ENCODE measurements around the gene WDFY4.

DNA sequence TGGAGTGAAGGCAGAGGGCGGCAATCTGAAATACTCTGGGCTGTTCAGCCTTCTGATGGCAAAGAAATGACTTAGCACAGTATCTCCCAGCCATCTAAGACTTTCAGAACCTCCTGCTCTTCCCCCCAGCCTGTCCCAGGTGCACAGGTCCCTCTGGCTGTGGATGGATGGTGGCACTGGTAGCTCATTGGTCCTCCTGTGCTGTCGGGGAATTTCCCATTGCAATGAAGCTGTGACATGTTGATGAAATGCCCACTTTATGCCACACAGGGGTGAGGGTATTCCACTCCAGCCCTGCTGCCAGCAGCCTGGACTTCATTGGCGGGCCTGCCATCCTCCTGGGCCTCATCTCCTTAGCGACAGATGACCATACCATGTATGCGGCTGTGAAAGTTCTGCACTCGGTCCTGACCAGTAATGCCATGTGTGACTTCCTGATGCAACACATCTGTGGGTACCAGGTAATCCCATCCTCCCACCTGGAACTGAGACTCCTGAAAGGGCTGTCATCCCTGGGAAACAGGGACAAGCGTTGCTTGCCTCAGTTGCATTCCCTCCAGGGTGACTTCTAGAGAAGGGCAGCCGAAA lies 105.9 kb downstream of the WDFY4 start:
- TF ChIP-seq ELF4 (CRISPR knock-in tag; IDR thresholded peaks at IDR 0.05): no peak
- TF ChIP-seq, protein P1, sequence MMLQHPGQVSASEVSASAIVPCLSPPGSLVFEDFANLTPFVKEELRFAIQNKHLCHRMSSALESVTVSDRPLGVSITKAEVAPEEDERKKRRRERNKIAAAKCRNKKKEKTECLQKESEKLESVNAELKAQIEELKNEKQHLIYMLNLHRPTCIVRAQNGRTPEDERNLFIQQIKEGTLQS (IDR thresholded peaks at IDR 0.05): no peak
- TF ChIP-seq, protein P1 (CRISPR knock-in tag; conservative IDR thresholded peaks at IDR 0.05): no peak
- TF ChIP-seq, protein P2, sequence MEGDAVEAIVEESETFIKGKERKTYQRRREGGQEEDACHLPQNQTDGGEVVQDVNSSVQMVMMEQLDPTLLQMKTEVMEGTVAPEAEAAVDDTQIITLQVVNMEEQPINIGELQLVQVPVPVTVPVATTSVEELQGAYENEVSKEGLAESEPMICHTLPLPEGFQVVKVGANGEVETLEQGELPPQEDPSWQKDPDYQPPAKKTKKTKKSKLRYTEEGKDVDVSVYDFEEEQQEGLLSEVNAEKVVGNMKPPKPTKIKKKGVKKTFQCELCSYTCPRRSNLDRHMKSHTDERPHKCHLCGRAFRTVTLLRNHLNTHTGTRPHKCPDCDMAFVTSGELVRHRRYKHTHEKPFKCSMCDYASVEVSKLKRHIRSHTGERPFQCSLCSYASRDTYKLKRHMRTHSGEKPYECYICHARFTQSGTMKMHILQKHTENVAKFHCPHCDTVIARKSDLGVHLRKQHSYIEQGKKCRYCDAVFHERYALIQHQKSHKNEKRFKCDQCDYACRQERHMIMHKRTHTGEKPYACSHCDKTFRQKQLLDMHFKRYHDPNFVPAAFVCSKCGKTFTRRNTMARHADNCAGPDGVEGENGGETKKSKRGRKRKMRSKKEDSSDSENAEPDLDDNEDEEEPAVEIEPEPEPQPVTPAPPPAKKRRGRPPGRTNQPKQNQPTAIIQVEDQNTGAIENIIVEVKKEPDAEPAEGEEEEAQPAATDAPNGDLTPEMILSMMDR (IDR thresholded peaks at IDR 0.05 in 2 of 3, conservative IDR thresholded peaks at IDR 0.05 in 1 of 3; ENCODE audit: insufficient read depth in 2 of 3, low read depth in 1 of 3, low read length in 3 of 3): no peak
- TF ChIP-seq CBX5 (IDR thresholded peaks at IDR 0.05; ENCODE audit: borderline replicate concordance, low read depth): no peak
- TF ChIP-seq, protein P3, sequence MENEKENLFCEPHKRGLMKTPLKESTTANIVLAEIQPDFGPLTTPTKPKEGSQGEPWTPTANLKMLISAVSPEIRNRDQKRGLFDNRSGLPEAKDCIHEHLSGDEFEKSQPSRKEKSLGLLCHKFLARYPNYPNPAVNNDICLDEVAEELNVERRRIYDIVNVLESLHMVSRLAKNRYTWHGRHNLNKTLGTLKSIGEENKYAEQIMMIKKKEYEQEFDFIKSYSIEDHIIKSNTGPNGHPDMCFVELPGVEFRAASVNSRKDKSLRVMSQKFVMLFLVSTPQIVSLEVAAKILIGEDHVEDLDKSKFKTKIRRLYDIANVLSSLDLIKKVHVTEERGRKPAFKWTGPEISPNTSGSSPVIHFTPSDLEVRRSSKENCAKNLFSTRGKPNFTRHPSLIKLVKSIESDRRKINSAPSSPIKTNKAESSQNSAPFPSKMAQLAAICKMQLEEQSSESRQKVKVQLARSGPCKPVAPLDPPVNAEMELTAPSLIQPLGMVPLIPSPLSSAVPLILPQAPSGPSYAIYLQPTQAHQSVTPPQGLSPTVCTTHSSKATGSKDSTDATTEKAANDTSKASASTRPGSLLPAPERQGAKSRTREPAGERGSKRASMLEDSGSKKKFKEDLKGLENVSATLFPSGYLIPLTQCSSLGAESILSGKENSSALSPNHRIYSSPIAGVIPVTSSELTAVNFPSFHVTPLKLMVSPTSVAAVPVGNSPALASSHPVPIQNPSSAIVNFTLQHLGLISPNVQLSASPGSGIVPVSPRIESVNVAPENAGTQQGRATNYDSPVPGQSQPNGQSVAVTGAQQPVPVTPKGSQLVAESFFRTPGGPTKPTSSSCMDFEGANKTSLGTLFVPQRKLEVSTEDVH (IDR thresholded peaks at IDR 0.05; ENCODE audit: low read depth, partially characterized antibody): no peak
- TF ChIP-seq, protein P4, sequence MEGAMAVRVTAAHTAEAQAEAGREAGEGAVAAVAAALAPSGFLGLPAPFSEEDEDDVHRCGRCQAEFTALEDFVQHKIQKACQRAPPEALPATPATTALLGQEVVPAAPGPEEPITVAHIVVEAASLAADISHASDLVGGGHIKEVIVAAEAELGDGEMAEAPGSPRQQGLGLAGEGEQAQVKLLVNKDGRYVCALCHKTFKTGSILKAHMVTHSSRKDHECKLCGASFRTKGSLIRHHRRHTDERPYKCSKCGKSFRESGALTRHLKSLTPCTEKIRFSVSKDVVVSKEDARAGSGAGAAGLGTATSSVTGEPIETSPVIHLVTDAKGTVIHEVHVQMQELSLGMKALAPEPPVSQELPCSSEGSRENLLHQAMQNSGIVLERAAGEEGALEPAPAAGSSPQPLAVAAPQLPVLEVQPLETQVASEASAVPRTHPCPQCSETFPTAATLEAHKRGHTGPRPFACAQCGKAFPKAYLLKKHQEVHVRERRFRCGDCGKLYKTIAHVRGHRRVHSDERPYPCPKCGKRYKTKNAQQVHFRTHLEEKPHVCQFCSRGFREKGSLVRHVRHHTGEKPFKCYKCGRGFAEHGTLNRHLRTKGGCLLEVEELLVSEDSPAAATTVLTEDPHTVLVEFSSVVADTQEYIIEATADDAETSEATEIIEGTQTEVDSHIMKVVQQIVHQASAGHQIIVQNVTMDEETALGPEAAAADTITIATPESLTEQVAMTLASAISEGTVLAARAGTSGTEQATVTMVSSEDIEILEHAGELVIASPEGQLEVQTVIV (CRISPR knock-in tag; IDR thresholded peaks at IDR 0.05; ENCODE audit: borderline replicate concordance): no peak
- TF ChIP-seq, protein P5, sequence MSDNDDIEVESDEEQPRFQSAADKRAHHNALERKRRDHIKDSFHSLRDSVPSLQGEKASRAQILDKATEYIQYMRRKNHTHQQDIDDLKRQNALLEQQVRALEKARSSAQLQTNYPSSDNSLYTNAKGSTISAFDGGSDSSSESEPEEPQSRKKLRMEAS (CRISPR knock-in tag; IDR thresholded peaks at IDR 0.05): no peak
- TF ChIP-seq ZC3H11A (IDR thresholded peaks at IDR 0.05; ENCODE audit: low read depth, low read length): no peak
